Upper lobe of left lung (tissue), 4 donors: Measurements from ENCODE around the gene MAP3K12.

ENCODE experiments used
- CTCF ChIP-seq, 6 experiments: fragments of 450-650 bp in 4 of 6; fragments of 200-600 bp in 2 of 6; sonication (generic) in 2 of 6; IDR thresholded peaks; one replicate each; pipeline ENCODE4 v1.5.1; 2016 to 2019; ENCODE audit warnings: antibody characterized with exemption in 6 of 6
- EP300 ChIP-seq, 4 donors: sonication (generic); formaldehyde crosslinking; IDR thresholded peaks; one replicate each; pipeline ENCODE4 v1.5.1; 2017; ENCODE audit warnings: antibody characterized with exemption in 4 of 4, control low read depth in 2 of 4
- POLR2A ChIP-seq, 4 donors: fragments of 450-650 bp; IDR thresholded peaks; one replicate each; pipeline ENCODE4 v1.5.1; 2016 to 2017; ENCODE audit warnings: antibody characterized with exemption in 4 of 4, mild to moderate bottlenecking in 2 of 4
- POLR2AphosphoS5 ChIP-seq, 2 donors: sonication (generic); formaldehyde crosslinking; IDR thresholded peaks; one replicate each; pipeline ENCODE4 v1.5.1; 2017; ENCODE audit warnings: antibody characterized with exemption in 2 of 2

DNA sequence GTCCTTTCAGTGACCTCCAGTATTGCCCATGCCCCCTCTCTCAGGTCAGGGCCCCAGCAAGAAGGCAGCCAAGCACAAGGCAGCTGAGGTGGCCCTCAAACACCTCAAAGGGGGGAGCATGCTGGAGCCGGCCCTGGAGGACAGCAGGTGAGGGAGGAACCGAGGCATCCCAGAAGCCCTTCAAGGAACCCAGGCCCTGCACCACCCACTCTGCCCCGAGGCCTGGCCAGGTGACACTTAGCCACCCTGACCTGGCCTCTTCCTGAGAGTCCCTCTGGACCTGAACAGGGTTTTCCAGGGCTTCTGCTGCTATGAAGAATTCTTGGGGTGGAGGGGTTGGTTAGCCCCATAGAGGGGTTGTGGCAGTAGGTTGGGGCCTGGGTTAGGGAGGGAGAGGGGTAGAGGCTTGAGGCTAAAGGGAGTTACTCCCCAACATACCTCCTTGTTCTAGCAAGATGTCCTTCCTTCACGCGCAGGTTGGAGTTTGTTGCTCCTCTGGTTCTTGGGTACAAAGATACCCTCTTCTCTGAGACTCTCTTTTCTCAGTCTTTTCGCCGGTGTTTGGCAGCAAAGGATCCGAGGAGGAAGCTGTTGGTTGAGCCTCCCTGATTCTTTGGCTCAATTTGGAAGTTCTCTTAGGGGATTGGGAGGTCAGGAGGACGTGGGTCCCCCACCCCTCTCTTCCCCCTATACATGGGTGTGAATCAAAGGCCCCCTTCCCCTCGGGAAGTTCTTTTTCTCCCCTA, 3.9 kb upstream of the MAP3K12 start:
- no peak for TF ChIP-seq POLR2AphosphoS5 (IDR thresholded peaks at IDR 0.05)
- no peak for TF ChIP-seq CTCF (IDR thresholded peaks at IDR 0.05)
- TF ChIP-seq POLR2A (IDR thresholded peaks at IDR 0.05): no peak
- TF ChIP-seq EP300 (IDR thresholded peaks at IDR 0.05): no peak
